GM10248 (cell line): ENCODE measurements around the gene CACNA2D1.
"Not testable (repeated sequence)": the region's sequence is repeated elsewhere in the genome, so short reads cannot be mapped to it uniquely, and the experiment has no call there.

Experiments used
- CTCF ChIA-PET: fragments of 300-600 bp; sonication (Branson Sonifier 250); formaldehyde crosslinking; extraction: SDS; loops from one replicate; lab custom pipeline; 2021; ENCODE audit warnings: antibody characterized with exemption; lab: Yijun Ruan, JAX
- POLR2A ChIA-PET: fragments of 350-650 bp; sonication (Branson Sonifier 250); formaldehyde crosslinking; extraction: SDS; loops from one replicate; lab custom pipeline; 2020; ENCODE audit warnings: antibody characterized with exemption; lab: Yijun Ruan, JAX
- DNase-seq: peaks from one replicate; pipeline ENCODE4 v3.0.0; 2012; ENCODE audit errors: extremely low spot score
- CTCF ChIP-seq: IDR thresholded peaks from 2 replicates; pipeline ENCODE4 v1.5.1; 2012; ENCODE audit warnings: mild to moderate bottlenecking, low read depth; ENCODE audit errors: extremely low read depth, missing control alignments, control extremely low read depth

CACNA2D1 gene

GRCh38 chr7:82146491-82146890, 297.1 kb downstream of the CACNA2D1 start:
- TF ChIP-seq CTCF = no peak
- ChIA-PET POLR2A (no interaction called here), CTCF (interaction anchor here (1.1 kb wide), 2 partner anchors 12 to 14 kb away, joined by 3 read pairs; no protein-coding TSS in a partner anchor)
- no peak for DNase-seq

- ChIA-PET POLR2A (no interaction called here), CTCF (interaction anchor here (1.1 kb wide), 1 partner anchor 335 kb away, joined by 3 read pairs; no protein-coding TSS in a partner anchor)
- no peak for TF ChIP-seq CTCF
- no peak for DNase-seq
Observed at GRCh38 chr7:82142263-82142864, 301.2 kb downstream of the CACNA2D1 start.

GRCh38 chr7:82141427-82141826, 302.1 kb downstream of the CACNA2D1 start:
- POLR2A ChIA-PET = no interaction called here
- CTCF ChIA-PET = no interaction called here
- DNase-seq = no peak
- TF ChIP-seq CTCF = no peak

GRCh38 chr7:82140608-82141007, 303.0 kb downstream of the CACNA2D1 start:
- CTCF ChIA-PET, DNase-seq, POLR2A ChIA-PET: not testable (repeated sequence)

GRCh38 chr7:82131215-82131614, 312.4 kb downstream of the CACNA2D1 start:
- ChIA-PET CTCF (no interaction called here), POLR2A (no interaction called here)
- TF ChIP-seq CTCF = no peak
- DNase-seq = no peak

GRCh38 chr7:82129091-82129490, 314.5 kb downstream of the CACNA2D1 start:
- ChIA-PET CTCF (interaction anchor here (0.7 kb wide), 1 partner anchor 10 kb away, joined by 3 read pairs; no protein-coding TSS in a partner anchor), POLR2A (no interaction called here)
- no peak for TF ChIP-seq CTCF
- no peak for DNase-seq

- no peak for DNase-seq
- ChIA-PET POLR2A (no interaction called here), CTCF (no interaction called here)
- TF ChIP-seq CTCF = no peak
Observed at GRCh38 chr7:82128546-82128945, 315.0 kb downstream of the CACNA2D1 start.
